Esophagus squamous epithelium (tissue), 4 donors: Measurements from ENCODE around the gene OR2T3.
"Not testable (repeated sequence)": the region's sequence is repeated elsewhere in the genome, so short reads cannot be mapped to it uniquely, and the experiment has no call there.

ENCODE experiments used
- CTCF ChIP-seq, 6 experiments: fragments of 450-650 bp in 4 of 6; fragments of 200-600 bp in 2 of 6; sonication (generic) in 2 of 6; IDR thresholded peaks; one replicate each; pipeline ENCODE4 v1.5.1; 2016 to 2019; ENCODE audit warnings: antibody characterized with exemption in 6 of 6, mild to moderate bottlenecking in 4 of 6, moderate library complexity in 4 of 6
- POLR2A ChIP-seq, 4 donors: fragments of 450-650 bp; IDR thresholded peaks; one replicate each; pipeline ENCODE4 v1.6.1; 2017; ENCODE audit warnings: antibody characterized with exemption in 4 of 4, mild to moderate bottlenecking in 4 of 4, moderate library complexity in 3 of 4

GRCh38 chr1:248436303-248436702, 36.8 kb upstream of the OR2T3 start:
- TF ChIP-seq POLR2A, CTCF (IDR thresholded peaks at IDR 0.05): not testable (repeated sequence)
